ENCODE data around the gene ZNF629.

The ZNF629 gene

DNA sequence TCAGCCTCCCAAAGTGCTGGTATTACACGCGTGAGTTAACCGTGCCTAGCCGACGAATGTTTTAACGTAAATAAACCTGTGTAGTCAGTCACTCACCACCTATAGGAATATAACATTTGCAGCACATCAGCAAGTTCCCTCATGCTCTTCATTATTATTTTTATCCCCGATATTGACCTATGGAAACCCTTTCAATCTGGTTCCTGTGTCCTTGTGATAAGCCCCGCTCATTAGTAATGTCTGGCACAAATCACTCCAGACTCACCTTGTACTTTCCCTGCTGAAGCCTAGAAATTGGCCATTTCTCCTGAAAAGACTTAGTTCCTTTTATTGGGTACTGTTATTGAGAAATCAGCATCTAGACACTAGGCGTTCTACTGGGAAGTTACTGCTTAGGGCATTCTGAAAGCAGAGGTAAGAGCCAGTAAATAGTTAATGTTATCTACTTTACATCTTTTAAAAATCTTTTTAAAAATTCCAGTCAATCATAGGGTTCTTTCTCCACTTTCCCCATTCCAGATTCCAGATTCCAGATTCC lies 40.3 kb downstream of the ZNF629 start:
- Histone ChIP-seq H3K27me3 (ENCODE audit: insufficient read depth, low read length) (no peaks in the 10 kb centered on the region), H3K27ac (ENCODE audit: low read depth, low read length) (peak overlapping the region; percentile 71), H3K79me2 (ENCODE audit: control insufficient read depth, insufficient read depth, low read length, unreplicated experiment) (peaks cover 24% of the 10 kb centered on the region), H3K4me1 (ENCODE audit: control insufficient read depth, insufficient read depth, low read length, unreplicated experiment) (peaks cover 15% of the 10 kb centered on the region), H3K4me3 (ENCODE audit: low read depth, low read length) (no peak overlapping the region), H2AFZ (ENCODE audit: low read length, unreplicated experiment) (no peak overlapping the region), H3K36me3 (ENCODE audit: insufficient read depth, low read length) (peaks cover 14% of the 10 kb centered on the region)

DNA sequence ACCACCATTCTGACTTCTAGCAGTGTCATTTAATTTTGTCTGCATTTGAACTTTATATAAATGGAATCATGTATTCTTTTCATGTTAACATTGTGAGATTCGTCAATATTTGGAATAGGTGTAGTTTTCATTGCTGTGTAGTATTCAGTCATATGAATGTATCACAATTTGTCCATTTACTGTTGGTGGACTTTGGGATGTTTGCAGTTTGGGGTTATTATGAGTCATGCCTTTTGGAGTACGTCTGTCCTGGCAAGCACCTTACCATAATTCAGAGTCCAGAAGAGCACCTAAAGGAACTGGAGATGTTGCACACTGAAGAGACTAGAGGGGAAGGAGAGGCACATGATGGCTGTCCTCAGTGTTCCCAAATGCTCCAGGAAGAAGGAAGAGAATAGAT lies 41.9 kb downstream of the ZNF629 start:
- no peaks in the 10 kb centered on the region for H3K27me3 ChIP-seq (ENCODE audit: insufficient read depth, low read length)
- H2AFZ ChIP-seq (ENCODE audit: low read length, unreplicated experiment) = no peak overlapping the region
- H3K79me2 ChIP-seq (ENCODE audit: control insufficient read depth, insufficient read depth, low read length, unreplicated experiment) = peaks cover 19% of the 10 kb centered on the region
- no peak overlapping the region for H3K27ac ChIP-seq (ENCODE audit: low read depth, low read length)
- H3K4me1 ChIP-seq (ENCODE audit: control insufficient read depth, insufficient read depth, low read length, unreplicated experiment) = peaks cover 30% of the 10 kb centered on the region
- peaks cover 8% of the 10 kb centered on the region; the same call in 1 of the 2 replicates for H3K36me3 ChIP-seq (ENCODE audit: insufficient read depth, low read length)
- no peak overlapping the region for H3K4me3 ChIP-seq (ENCODE audit: low read depth, low read length)

DNA sequence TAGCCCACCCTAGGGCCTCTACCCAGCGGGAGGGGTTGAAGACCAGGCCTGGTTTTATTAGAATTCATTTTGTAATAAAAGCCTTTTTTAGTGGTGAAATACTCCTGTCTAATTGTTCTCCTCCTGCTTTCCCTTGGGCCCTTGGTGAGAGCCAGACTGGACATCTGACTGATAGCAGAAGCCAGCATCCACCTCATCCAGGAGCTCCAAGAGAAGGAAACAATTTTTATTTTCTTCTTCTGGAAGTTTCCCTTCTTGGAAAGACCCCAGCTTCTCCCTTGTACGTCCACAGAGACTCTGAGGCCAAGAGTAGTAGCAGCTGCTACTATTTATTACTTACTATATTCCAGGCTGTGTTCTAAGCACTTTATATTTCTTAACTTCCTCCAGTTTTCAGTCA lies 42.8 kb downstream of the ZNF629 start:
- Histone ChIP-seq H3K4me1 (ENCODE audit: control insufficient read depth, insufficient read depth, low read length, unreplicated experiment) (peaks cover 37% of the 10 kb centered on the region), H3K27me3 (ENCODE audit: insufficient read depth, low read length) (no peaks in the 10 kb centered on the region), H3K79me2 (ENCODE audit: control insufficient read depth, insufficient read depth, low read length, unreplicated experiment) (peaks cover 10% of the 10 kb centered on the region), H2AFZ (ENCODE audit: low read length, unreplicated experiment) (no peak overlapping the region), H3K36me3 (ENCODE audit: insufficient read depth, low read length) (peaks cover 8% of the 10 kb centered on the region), H3K27ac (ENCODE audit: low read depth, low read length) (no peak overlapping the region), H3K4me3 (ENCODE audit: low read depth, low read length) (no peak overlapping the region)

DNA sequence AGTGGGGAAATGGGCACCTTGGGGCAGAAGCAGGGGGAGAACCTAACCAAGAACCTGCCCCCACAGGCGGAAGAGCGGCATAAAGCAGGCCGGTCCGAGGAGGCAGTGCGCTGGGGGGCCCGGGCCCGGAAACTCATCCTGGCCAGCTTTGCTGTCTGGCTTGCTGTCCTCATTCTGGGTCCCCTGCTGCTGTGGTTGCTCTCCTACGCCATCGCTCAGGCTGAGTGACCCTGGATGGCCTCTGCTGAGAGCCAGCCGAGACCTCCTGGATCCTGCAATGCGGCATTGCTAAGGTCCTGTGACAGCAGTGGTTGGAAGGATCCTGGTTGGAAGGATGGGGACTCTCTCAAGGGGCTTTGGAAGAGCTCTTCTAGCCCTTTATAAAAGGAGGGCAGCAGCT lies 43.3 kb downstream of the ZNF629 start:
- Histone ChIP-seq H2AFZ (ENCODE audit: low read length, unreplicated experiment) (no peak overlapping the region), H3K79me2 (ENCODE audit: control insufficient read depth, insufficient read depth, low read length, unreplicated experiment) (peaks cover 9% of the 10 kb centered on the region), H3K27me3 (ENCODE audit: insufficient read depth, low read length) (no peaks in the 10 kb centered on the region), H3K4me1 (ENCODE audit: control insufficient read depth, insufficient read depth, low read length, unreplicated experiment) (peaks cover 37% of the 10 kb centered on the region), H3K27ac (ENCODE audit: low read depth, low read length) (no peak overlapping the region), H3K4me3 (ENCODE audit: low read depth, low read length) (no peak overlapping the region), H3K36me3 (ENCODE audit: insufficient read depth, low read length) (peaks cover 8% of the 10 kb centered on the region)

DNA sequence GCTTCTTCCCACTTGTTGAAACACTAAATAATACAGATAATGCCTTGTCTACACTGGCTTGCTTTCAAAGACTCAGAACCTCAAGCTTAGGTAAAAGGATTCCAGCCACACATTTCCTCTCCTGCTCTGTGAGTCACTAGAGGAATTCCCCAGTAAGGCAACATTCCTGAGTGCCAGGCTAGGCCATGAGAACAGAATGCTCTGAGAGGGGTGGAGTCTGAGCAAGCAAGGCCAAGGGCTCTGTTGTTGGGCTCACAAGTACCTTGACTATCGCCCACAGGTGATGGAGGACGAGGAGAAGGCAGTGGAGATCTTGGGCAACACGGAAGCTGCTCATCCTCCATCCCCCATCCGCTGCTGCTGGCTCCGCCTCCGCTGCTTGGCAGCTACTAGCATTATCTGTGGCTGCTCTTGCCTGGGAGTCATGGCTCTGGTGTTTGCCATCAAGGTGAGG lies 45.5 kb downstream of the ZNF629 start:
- Histone ChIP-seq H3K27ac (ENCODE audit: low read depth, low read length) (peak overlapping the region; percentile 91), H3K79me2 (ENCODE audit: control insufficient read depth, insufficient read depth, low read length, unreplicated experiment) (peaks cover 9% of the 10 kb centered on the region), H3K4me3 (ENCODE audit: low read depth, low read length) (peak overlapping the region; percentile 71), H3K36me3 (ENCODE audit: insufficient read depth, low read length) (peaks cover 14% of the 10 kb centered on the region), H3K27me3 (ENCODE audit: insufficient read depth, low read length) (no peaks in the 10 kb centered on the region), H2AFZ (ENCODE audit: low read length, unreplicated experiment) (no peak overlapping the region), H3K4me1 (ENCODE audit: control insufficient read depth, insufficient read depth, low read length, unreplicated experiment) (peaks cover 28% of the 10 kb centered on the region)

DNA sequence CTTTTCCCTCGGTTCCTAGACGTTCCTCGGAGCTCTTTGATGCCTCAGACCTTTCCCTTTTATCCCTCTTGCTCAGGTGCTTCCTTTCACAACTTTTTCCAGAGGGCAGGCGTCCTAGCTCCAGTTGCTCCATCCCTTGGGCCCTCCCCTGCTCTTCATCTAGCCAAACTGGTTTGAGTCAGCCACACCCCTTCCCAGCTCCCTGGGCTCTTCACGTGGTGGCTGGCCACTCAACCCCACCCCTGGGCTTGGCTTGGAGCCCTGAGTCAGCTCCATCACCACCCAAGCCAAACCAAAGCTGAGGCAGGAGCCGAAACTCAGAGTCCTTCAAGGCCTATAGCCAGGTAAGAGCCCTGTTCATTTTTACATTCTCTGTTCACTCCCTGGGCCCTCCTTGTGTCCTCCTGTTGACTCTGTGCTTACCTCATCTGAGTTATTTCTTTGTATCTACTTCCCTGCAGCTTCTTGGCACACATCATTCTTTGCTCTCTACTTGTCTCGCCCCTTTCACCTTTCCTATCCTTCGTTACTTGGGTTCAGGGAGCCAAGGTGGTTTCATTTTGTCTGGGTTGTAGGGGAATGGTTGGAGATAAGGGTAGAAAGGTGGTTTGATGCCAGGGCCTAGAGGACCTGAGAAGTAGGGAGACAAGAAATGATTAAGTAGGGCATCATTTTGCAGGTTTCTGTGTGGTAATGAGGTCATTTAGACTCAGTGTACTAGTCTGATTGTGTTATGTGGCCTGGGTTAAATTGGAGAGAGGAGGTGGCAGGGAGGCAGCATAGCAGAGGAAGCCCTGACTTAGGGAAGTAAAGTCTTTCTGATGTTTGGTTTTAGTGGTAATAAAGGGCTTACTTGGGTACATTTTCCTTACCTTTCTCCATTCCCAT lies 46.4 kb downstream of the ZNF629 start:
- peaks cover 28% of the 10 kb centered on the region for H3K4me1 ChIP-seq (ENCODE audit: control insufficient read depth, insufficient read depth, low read length, unreplicated experiment)
- H3K36me3 ChIP-seq (ENCODE audit: insufficient read depth, low read length) = peaks cover 21% of the 10 kb centered on the region

DNA sequence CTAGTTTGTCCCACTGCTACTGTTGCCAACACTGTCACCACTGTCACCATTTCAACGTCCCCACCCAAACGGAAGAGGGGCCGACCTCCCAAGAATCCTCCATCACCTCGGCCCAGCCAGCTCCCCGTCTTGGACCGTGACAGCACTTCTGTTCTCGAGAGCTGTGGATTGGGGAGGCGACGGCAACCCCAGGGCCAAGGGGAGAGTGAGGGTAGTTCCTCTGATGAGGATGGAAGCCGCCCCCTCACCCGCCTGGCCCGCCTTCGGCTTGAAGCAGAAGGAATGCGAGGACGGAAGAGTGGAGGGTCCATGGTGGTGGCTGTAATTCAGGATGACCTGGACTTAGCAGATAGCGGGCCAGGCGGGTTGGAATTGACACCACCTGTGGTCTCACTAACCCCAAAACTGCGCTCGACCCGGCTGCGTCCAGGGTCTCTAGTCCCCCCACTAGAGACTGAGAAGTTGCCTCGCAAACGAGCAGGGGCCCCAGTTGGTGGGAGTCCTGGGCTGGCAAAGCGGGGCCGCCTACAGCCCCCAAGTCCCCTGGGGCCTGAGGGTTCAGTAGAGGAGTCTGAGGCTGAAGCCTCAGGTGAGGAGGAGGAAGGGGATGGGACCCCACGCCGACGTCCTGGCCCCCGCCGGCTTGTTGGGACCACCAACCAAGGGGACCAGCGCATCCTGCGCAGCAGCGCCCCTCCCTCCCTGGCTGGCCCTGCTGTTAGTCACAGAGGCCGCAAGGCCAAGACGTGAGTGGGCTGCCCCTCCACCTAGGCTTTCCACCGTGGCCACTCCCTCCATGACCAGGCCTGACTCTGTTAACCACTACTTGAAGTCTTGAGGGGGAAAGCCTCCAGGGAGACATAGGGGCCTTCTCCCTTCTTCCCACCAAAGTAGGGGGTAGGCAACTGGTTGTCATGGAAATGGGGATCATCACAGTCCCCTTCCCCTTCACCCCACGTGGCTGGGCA lies 47.7 kb downstream of the ZNF629 start:
- Histone ChIP-seq H3K27me3 (ENCODE audit: insufficient read depth, low read length) (no peaks in the 10 kb centered on the region), H3K79me2 (ENCODE audit: control insufficient read depth, insufficient read depth, low read length, unreplicated experiment) (peaks cover 9% of the 10 kb centered on the region), H3K4me3 (ENCODE audit: low read depth, low read length) (no peak overlapping the region), H3K4me1 (ENCODE audit: control insufficient read depth, insufficient read depth, low read length, unreplicated experiment) (peaks cover 28% of the 10 kb centered on the region), H3K36me3 (ENCODE audit: insufficient read depth, low read length) (peaks cover 21% of the 10 kb centered on the region; the same call in 1 of the 2 replicates), H3K27ac (ENCODE audit: low read depth, low read length) (peak overlapping the region; percentile 91), H2AFZ (ENCODE audit: low read length, unreplicated experiment) (no peak overlapping the region)

More for the DNA sequence above, 46.4 kb downstream of the ZNF629 start:
- no peaks in the 10 kb centered on the region for H3K27me3 ChIP-seq (ENCODE audit: insufficient read depth, low read length)
- peak overlapping the region; percentile 71 for H3K4me3 ChIP-seq (ENCODE audit: low read depth, low read length)
- peaks cover 9% of the 10 kb centered on the region for H3K79me2 ChIP-seq (ENCODE audit: control insufficient read depth, insufficient read depth, low read length, unreplicated experiment)
- H2AFZ ChIP-seq (ENCODE audit: low read length, unreplicated experiment) = no peak overlapping the region
- peak overlapping the region; percentile 91 for H3K27ac ChIP-seq (ENCODE audit: low read depth, low read length)

DNA sequence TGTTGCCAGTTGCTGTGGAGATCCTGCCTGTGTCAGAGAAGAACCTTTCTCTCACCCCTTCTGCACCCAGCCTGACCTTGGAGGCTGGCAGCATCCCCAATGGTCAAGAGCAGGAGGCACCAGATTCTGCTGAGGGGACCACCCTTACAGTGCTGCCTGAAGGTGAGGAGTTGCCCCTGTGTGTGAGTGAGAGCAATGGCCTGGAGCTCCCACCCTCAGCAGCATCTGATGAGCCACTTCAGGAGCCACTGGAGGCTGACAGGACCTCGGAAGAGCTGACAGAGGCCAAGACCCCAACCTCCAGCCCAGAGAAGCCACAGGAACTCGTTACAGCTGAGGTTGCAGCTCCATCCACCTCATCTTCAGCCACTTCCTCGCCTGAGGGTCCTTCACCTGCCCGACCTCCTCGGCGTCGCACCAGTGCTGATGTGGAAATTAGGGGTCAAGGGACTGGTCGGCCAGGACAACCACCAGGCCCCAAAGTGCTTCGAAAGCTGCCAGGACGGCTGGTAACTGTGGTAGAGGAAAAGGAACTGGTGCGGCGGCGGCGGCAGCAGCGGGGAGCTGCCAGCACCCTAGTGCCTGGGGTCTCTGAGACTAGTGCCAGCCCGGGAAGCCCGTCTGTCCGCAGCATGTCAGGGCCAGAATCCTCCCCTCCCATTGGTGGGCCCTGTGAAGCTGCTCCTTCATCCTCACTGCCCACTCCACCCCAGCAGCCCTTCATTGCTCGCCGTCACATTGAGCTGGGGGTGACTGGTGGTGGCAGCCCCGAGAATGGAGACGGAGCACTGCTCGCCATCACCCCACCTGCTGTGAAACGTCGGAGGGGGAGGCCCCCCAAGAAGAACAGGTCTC lies 49.0 kb downstream of the ZNF629 start:
- no peak overlapping the region for H2AFZ ChIP-seq (ENCODE audit: low read length, unreplicated experiment)
- no peaks in the 10 kb centered on the region for H3K27me3 ChIP-seq (ENCODE audit: insufficient read depth, low read length)
- H3K4me3 ChIP-seq (ENCODE audit: low read depth, low read length) = no peak overlapping the region
- peaks cover 9% of the 10 kb centered on the region for H3K79me2 ChIP-seq (ENCODE audit: control insufficient read depth, insufficient read depth, low read length, unreplicated experiment)
- no peak overlapping the region for H3K27ac ChIP-seq (ENCODE audit: low read depth, low read length)
- peaks cover 28% of the 10 kb centered on the region for H3K4me1 ChIP-seq (ENCODE audit: control insufficient read depth, insufficient read depth, low read length, unreplicated experiment)
- H3K36me3 ChIP-seq (ENCODE audit: insufficient read depth, low read length) = peaks cover 25% of the 10 kb centered on the region; the same call in 1 of the 2 replicates

DNA sequence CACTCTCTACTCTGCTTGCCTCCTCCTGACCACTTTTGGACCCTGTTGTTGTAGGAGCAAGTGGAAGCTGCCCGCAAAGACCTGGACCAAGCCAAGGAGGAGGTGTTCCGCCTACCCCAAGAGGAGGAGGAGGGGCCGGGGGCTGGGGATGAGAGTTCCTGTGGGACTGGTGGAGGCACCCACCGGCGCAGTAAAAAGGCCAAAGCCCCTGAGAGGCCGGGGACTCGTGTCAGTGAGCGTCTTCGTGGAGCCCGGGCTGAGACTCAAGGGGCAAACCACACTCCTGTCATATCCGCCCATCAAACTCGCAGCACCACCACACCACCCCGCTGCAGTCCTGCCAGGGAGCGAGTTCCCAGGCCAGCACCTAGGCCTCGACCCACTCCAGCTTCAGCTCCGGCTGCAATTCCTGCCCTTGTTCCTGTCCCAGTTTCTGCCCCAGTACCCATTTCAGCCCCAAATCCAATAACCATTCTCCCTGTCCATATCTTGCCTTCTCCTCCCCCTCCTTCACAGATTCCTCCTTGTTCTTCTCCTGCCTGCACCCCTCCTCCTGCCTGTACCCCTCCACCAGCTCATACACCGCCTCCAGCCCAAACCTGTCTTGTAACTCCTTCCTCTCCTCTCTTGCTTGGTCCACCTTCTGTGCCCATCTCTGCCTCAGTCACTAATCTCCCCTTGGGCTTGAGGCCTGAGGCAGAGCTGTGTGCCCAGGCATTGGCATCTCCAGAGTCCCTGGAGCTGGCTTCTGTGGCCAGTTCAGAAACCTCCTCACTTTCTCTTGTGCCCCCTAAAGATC lies 49.8 kb downstream of the ZNF629 start:
- no peak overlapping the region for H3K27ac ChIP-seq (ENCODE audit: low read depth, low read length)
- peaks cover 30% of the 10 kb centered on the region; the same call in 1 of the 2 replicates for H3K36me3 ChIP-seq (ENCODE audit: insufficient read depth, low read length)
- no peaks in the 10 kb centered on the region for H3K27me3 ChIP-seq (ENCODE audit: insufficient read depth, low read length)
- peaks cover 8% of the 10 kb centered on the region for H3K79me2 ChIP-seq (ENCODE audit: control insufficient read depth, insufficient read depth, low read length, unreplicated experiment)
- H3K4me1 ChIP-seq (ENCODE audit: control insufficient read depth, insufficient read depth, low read length, unreplicated experiment) = peaks cover 28% of the 10 kb centered on the region
- H3K4me3 ChIP-seq (ENCODE audit: low read depth, low read length) = no peak overlapping the region
- no peak overlapping the region for H2AFZ ChIP-seq (ENCODE audit: low read length, unreplicated experiment)
